ENCODE results near the gene WNT9A.

The WNT9A gene

GRCh38 chr1:227901239-227901905, 46.4 kb downstream of the WNT9A start:
- no peaks in the 10 kb centered on the region for H3K9me3 ChIP-seq (ENCODE audit: low read length)

GRCh38 chr1:227900571-227901051, 47.1 kb downstream of the WNT9A start:
- no peak overlapping the region for H3K27ac ChIP-seq (ENCODE audit: low read depth, low read length)
- H3K4me1 ChIP-seq (ENCODE audit: insufficient read depth, low read length): no peaks in the 10 kb centered on the region
- H3K27me3 ChIP-seq (ENCODE audit: control insufficient read depth in 1 of 2, insufficient read depth in 2 of 2, low read length in 2 of 2): no peaks in the 10 kb centered on the region
- no peak overlapping the region for H3K9ac ChIP-seq (ENCODE audit: low read length)
- H3K36me3 ChIP-seq (ENCODE audit: insufficient read depth, low read length): no peaks in the 10 kb centered on the region
- H3K9me3 ChIP-seq (ENCODE audit: low read length): no peaks in the 10 kb centered on the region
- no peak overlapping the region for H3K4me3 ChIP-seq (ENCODE audit: low read depth in 1 of 2, low read length in 2 of 2)

More at GRCh38 chr1:227901239-227901905, 46.4 kb downstream of the WNT9A start:
- no peak overlapping the region for H3K9ac ChIP-seq (ENCODE audit: low read length)
- no peaks in the 10 kb centered on the region for H3K27me3 ChIP-seq (ENCODE audit: control insufficient read depth in 1 of 2, insufficient read depth in 2 of 2, low read length in 2 of 2)
- H3K4me1 ChIP-seq (ENCODE audit: insufficient read depth, low read length): no peaks in the 10 kb centered on the region
- H3K27ac ChIP-seq (ENCODE audit: low read depth, low read length): no peak overlapping the region
- no peak overlapping the region for H3K4me3 ChIP-seq (ENCODE audit: low read depth in 1 of 2, low read length in 2 of 2)
- H3K36me3 ChIP-seq (ENCODE audit: insufficient read depth, low read length): no peaks in the 10 kb centered on the region

DNA sequence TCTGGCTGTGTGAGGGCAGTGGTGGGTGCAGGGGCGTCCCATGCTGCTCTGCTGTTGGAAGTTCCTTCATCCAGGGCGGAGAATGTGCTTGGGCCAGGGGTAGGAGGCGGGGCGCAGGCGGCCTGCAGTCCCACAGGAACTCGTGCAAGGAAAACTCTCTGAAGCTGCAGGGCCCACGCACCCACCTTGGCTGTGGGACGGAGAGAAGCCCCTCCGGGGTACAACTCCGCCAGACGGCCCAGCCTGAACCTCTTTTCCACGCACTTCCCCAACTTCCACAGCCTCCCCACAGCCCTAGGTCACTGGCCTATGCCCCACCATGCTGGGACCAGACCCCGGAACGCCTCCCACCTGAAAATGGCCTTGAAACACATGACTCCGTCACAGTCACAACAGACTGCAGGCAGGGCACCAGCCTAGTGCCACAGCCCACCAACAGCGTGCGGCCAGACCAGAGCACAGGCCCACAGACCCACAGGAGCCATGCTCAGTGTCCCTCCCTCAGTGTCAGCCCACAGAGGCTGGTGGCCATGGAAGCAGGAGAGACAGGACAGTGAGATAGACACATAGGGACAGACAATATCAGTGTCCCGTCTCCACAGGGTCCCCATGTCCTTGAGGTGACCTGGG, 47.8 kb downstream of the WNT9A start:
- Histone ChIP-seq H3K27me3 (ENCODE audit: control insufficient read depth in 1 of 2, insufficient read depth in 2 of 2, low read length in 2 of 2) (no peaks in the 10 kb centered on the region), H3K36me3 (ENCODE audit: insufficient read depth, low read length) (no peaks in the 10 kb centered on the region), H3K9me3 (ENCODE audit: low read length) (no peaks in the 10 kb centered on the region), H3K4me3 (ENCODE audit: low read depth in 1 of 2, low read length in 2 of 2) (no peak overlapping the region), H3K27ac (ENCODE audit: low read depth, low read length) (no peak overlapping the region), H3K9ac (ENCODE audit: low read length) (no peak overlapping the region), H3K4me1 (ENCODE audit: insufficient read depth, low read length) (no peaks in the 10 kb centered on the region)

GRCh38 chr1:227899141-227899819, 48.5 kb downstream of the WNT9A start:
- H3K9me3 ChIP-seq (ENCODE audit: low read length): no peaks in the 10 kb centered on the region
- no peak overlapping the region for H3K9ac ChIP-seq (ENCODE audit: low read length)
- no peaks in the 10 kb centered on the region for H3K36me3 ChIP-seq (ENCODE audit: insufficient read depth, low read length)
- H3K4me3 ChIP-seq (ENCODE audit: low read depth in 1 of 2, low read length in 2 of 2): no peak overlapping the region
- no peak overlapping the region for H3K27ac ChIP-seq (ENCODE audit: low read depth, low read length)
- H3K27me3 ChIP-seq (ENCODE audit: control insufficient read depth in 1 of 2, insufficient read depth in 2 of 2, low read length in 2 of 2): no peaks in the 10 kb centered on the region
- H3K4me1 ChIP-seq (ENCODE audit: insufficient read depth, low read length): no peaks in the 10 kb centered on the region

- no peak overlapping the region for H3K4me3 ChIP-seq (ENCODE audit: low read depth in 1 of 2, low read length in 2 of 2)
- no peaks in the 10 kb centered on the region for H3K9me3 ChIP-seq (ENCODE audit: low read length)
- no peaks in the 10 kb centered on the region for H3K27me3 ChIP-seq (ENCODE audit: control insufficient read depth in 1 of 2, insufficient read depth in 2 of 2, low read length in 2 of 2)
- no peaks in the 10 kb centered on the region for H3K4me1 ChIP-seq (ENCODE audit: insufficient read depth, low read length)
- H3K9ac ChIP-seq (ENCODE audit: low read length): no peak overlapping the region
- H3K36me3 ChIP-seq (ENCODE audit: insufficient read depth, low read length): no peaks in the 10 kb centered on the region
- no peak overlapping the region for H3K27ac ChIP-seq (ENCODE audit: low read depth, low read length)
These were observed 49.1 kb downstream of the WNT9A start for GRCh38 chr1:227898502-227899140.

- H3K4me1 ChIP-seq (ENCODE audit: insufficient read depth, low read length): no peaks in the 10 kb centered on the region
- H3K27me3 ChIP-seq (ENCODE audit: control insufficient read depth in 1 of 2, insufficient read depth in 2 of 2, low read length in 2 of 2): no peaks in the 10 kb centered on the region
- no peak overlapping the region for H3K9ac ChIP-seq (ENCODE audit: low read length)
- H3K27ac ChIP-seq (ENCODE audit: low read depth, low read length): no peak overlapping the region
- H3K4me3 ChIP-seq (ENCODE audit: low read depth in 1 of 2, low read length in 2 of 2): no peak overlapping the region
- no peaks in the 10 kb centered on the region for H3K36me3 ChIP-seq (ENCODE audit: insufficient read depth, low read length)
- H3K9me3 ChIP-seq (ENCODE audit: low read length): no peaks in the 10 kb centered on the region
These were observed 49.9 kb downstream of the WNT9A start for GRCh38 chr1:227897704-227898438.

GRCh38 chr1:227896710-227897655, 50.7 kb downstream of the WNT9A start:
- H3K9me3 ChIP-seq (ENCODE audit: low read length): no peaks in the 10 kb centered on the region
- H3K36me3 ChIP-seq (ENCODE audit: insufficient read depth, low read length): no peaks in the 10 kb centered on the region
- H3K27me3 ChIP-seq (ENCODE audit: control insufficient read depth in 1 of 2, insufficient read depth in 2 of 2, low read length in 2 of 2): no peaks in the 10 kb centered on the region
- H3K4me1 ChIP-seq (ENCODE audit: insufficient read depth, low read length): no peaks in the 10 kb centered on the region
- peak overlapping the region; percentile 60 for H3K27ac ChIP-seq (ENCODE audit: low read depth, low read length)
- no peak overlapping the region for H3K9ac ChIP-seq (ENCODE audit: low read length)
- no peak overlapping the region for H3K4me3 ChIP-seq (ENCODE audit: low read depth in 1 of 2, low read length in 2 of 2)

- H3K9me3 ChIP-seq (ENCODE audit: low read length): no peaks in the 10 kb centered on the region
- H3K4me1 ChIP-seq (ENCODE audit: insufficient read depth, low read length): no peaks in the 10 kb centered on the region
- H3K9ac ChIP-seq (ENCODE audit: low read length): no peak overlapping the region
- H3K27ac ChIP-seq (ENCODE audit: low read depth, low read length): peak overlapping the region; percentile 60
- no peaks in the 10 kb centered on the region for H3K27me3 ChIP-seq (ENCODE audit: control insufficient read depth in 1 of 2, insufficient read depth in 2 of 2, low read length in 2 of 2)
- H3K4me3 ChIP-seq (ENCODE audit: low read depth in 1 of 2, low read length in 2 of 2): no peak overlapping the region
- no peaks in the 10 kb centered on the region for H3K36me3 ChIP-seq (ENCODE audit: insufficient read depth, low read length)
These were observed 51.7 kb downstream of the WNT9A start for GRCh38 chr1:227895828-227896685.

GRCh38 chr1:227894831-227895451, 52.8 kb downstream of the WNT9A start:
- Histone ChIP-seq H3K27ac (ENCODE audit: low read depth, low read length) (no peak overlapping the region), H3K9ac (ENCODE audit: low read length) (no peak overlapping the region), H3K4me1 (ENCODE audit: insufficient read depth, low read length) (no peaks in the 10 kb centered on the region)

More at GRCh38 chr1:227894831-227895451, 52.8 kb downstream of the WNT9A start:
- no peaks in the 10 kb centered on the region for H3K9me3 ChIP-seq (ENCODE audit: low read length)
- H3K4me3 ChIP-seq (ENCODE audit: low read depth in 1 of 2, low read length in 2 of 2): no peak overlapping the region
- no peaks in the 10 kb centered on the region for H3K36me3 ChIP-seq (ENCODE audit: insufficient read depth, low read length)
- H3K27me3 ChIP-seq (ENCODE audit: control insufficient read depth in 1 of 2, insufficient read depth in 2 of 2, low read length in 2 of 2): no peaks in the 10 kb centered on the region

Measured in muscle layer of colon (tissue), 2 donors.